ENCODE data around the gene WNT7A.

The WNT7A gene

GRCh38 chr3:13844911-13845310 is 35.0 kb downstream of the WNT7A start:
- DNase-seq, result no peak

GRCh38 chr3:13844286-13844685 is 35.6 kb downstream of the WNT7A start:
- DNase-seq, result no peak

- no peak for DNase-seq
Observed at GRCh38 chr3:13843351-13843750, 36.5 kb downstream of the WNT7A start.

GRCh38 chr3:13842226-13842625 is 37.6 kb downstream of the WNT7A start:
- DNase-seq, result no peak

- DNase-seq, result no peak
Observed at GRCh38 chr3:13841826-13842225, 38.0 kb downstream of the WNT7A start.

- DNase-seq, result no peak
Observed at GRCh38 chr3:13841141-13841540, 38.7 kb downstream of the WNT7A start.

GRCh38 chr3:13840456-13840855 is 39.4 kb downstream of the WNT7A start:
- DNase-seq, result no peak

GRCh38 chr3:13839726-13840340 is 40.0 kb downstream of the WNT7A start:
- DNase-seq, result no peak

- DNase-seq, result no peak
Observed at GRCh38 chr3:13839253-13839652, 40.6 kb downstream of the WNT7A start.

GRCh38 chr3:13838421-13838820 is 41.5 kb downstream of the WNT7A start:
- DNase-seq, result no peak

- no peak for DNase-seq
Observed at GRCh38 chr3:13837751-13838150, 42.1 kb downstream of the WNT7A start.

GRCh38 chr3:13836658-13837587 is 42.9 kb downstream of the WNT7A start:
- DNase-seq, result no peak

- no peak for DNase-seq
Observed at GRCh38 chr3:13835246-13835645, 44.6 kb downstream of the WNT7A start.

- DNase-seq, result no peak
Observed at GRCh38 chr3:13834258-13835035, 45.4 kb downstream of the WNT7A start.

- DNase-seq, result no peak
Observed at GRCh38 chr3:13833506-13834257, 46.2 kb downstream of the WNT7A start.

- no peak for DNase-seq
Observed at GRCh38 chr3:13832130-13832529, 47.7 kb downstream of the WNT7A start.

GRCh38 chr3:13831386-13831996 is 48.4 kb downstream of the WNT7A start:
- DNase-seq, result no peak

GRCh38 chr3:13829311-13829710 is 50.6 kb downstream of the WNT7A start:
- DNase-seq, result no peak

GRCh38 chr3:13828501-13829265 is 51.2 kb downstream of the WNT7A start:
- no peak for DNase-seq

GRCh38 chr3:13827699-13828098 is 52.2 kb downstream of the WNT7A start:
- DNase-seq, result no peak

- DNase-seq, result no peak
Observed at GRCh38 chr3:13827256-13827655, 52.6 kb downstream of the WNT7A start.

GRCh38 chr3:13826672-13827071 is 53.2 kb downstream of the WNT7A start:
- no peak for DNase-seq
